CD4-positive, alpha-beta T cell treated with Interleukin-1 beta for 1 hour (primary cell): ENCODE data around the gene LRRC59.
"Not testable (repeated sequence)": the region's sequence is repeated elsewhere in the genome, so short reads cannot be mapped to it uniquely, and the experiment has no call there.

Experiments
- DNase-seq, 2 donors: peaks; one replicate each; pipeline ENCODE4 v3.0.0-alpha.2; 2020 to 2022

LRRC59 gene

GRCh38 chr17:50397111-50397918 lies at the start of gene LRRC59:
Gene LRRC59, minus strand, starts transcription at chr17:50397523. Its CDS starts 206 bp downstream, at chr17:50397317.
- peak; percentile 91 to 94 for DNase-seq

- DNase-seq: no peak
Measured at GRCh38 chr17:50445730-50446325, 48.5 kb upstream of the LRRC59 start.

GRCh38 chr17:50444841-50445715 lies 47.8 kb upstream of the LRRC59 start:
- no peak for DNase-seq

- no peak for DNase-seq
Measured at GRCh38 chr17:50443505-50443974, 46.2 kb upstream of the LRRC59 start.

DNA sequence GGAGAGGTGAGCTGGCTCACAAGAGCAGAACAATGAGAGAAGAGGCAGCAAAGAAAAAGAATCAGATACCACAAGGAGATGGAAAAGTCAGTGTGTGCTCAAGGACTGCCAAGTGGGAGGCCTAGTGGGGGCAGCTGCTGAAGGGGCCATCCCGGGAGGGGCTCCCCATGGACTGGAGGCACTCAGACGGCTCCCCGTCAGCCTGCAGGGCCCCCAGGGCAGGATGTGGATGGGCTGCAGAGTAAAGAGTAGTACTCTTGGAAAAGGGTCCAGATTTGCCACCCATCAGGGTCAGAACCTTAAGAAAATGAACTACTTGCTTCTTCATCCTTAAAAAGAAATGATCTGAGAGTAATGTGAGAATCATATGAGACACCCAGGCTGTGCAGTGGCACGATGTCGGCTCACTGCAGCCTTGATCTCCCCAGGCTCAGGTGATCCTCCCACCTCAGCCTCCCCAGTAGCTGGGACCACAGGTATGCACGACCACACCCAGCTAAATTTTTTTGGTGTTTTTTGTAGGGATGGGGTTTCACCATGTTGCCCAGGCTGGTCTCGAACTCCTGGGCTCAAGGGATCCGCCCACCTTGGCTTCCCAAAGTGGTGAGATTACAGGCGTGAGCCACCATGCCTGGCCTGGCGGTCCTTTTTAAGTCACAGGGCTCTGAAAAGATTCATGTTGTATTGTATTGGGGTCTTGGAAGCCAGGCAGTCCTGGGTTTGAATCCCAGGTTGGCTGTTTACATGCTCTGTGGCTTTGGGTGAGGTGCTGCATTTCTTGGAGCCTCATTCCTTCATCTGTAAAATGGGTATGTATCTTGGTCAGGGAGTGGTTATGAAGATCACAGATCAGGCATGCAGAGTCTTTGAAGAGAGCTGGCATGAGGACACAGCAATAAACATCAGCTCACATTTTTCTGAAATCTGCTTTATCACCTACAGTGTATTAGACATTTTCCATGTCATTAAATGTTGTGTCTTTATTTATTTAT lies 43.8 kb upstream of the LRRC59 start:
- no peak for DNase-seq

DNA sequence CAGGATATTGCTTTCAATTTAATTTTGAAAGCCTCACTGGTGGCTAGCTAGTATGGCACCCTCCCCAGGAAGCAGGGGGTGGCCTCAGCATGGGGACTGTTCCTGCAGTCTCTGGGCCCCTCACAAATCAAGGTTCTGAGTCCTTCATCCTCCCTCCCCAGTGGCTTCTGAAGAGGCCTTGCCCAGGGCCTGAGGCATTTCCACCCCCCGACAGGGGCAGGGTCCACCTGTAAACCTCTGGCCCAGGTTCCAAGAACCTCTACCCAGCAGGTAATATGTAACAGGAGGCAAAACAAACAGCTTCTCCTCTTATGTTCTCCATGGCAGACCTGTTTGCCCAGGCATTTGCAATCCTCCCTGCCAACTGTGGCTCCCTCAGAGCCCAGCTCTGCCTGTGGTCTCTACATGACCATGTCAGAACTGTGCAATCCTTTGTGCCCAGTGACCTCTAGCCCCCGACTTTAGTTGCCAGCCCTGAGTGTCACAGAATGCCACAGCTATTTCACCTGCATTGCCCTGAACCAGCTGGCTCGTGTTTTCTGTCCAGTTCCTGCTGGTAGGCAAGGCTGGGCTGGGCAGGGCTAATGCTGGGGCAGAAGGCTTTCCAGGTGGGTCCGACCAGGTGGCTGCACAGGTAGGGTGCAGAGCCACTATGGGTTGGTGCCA lies 43.0 kb upstream of the LRRC59 start:
- DNase-seq: no peak

GRCh38 chr17:50439008-50439407 lies 41.7 kb upstream of the LRRC59 start:
- no peak for DNase-seq

DNA sequence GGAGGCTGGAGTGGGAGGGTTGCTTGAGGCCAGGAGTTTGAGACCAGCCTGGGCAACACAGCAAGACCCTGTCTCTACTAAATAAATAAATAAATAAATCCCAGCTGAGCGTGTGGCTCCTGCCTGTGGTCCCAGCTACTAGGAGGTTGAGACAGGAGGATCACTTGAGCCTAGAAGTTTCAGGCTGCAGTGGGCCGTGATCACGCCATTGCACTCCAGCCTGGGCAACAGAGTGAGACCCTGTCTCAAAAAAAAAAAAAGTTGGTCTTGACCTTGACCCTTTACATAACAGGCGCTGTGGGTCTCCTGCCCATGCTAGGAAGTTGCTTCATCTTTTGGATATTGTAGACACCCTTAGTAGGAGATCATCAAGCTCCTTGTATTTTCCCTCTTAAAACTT lies 40.1 kb upstream of the LRRC59 start:
- no peak for DNase-seq

DNA sequence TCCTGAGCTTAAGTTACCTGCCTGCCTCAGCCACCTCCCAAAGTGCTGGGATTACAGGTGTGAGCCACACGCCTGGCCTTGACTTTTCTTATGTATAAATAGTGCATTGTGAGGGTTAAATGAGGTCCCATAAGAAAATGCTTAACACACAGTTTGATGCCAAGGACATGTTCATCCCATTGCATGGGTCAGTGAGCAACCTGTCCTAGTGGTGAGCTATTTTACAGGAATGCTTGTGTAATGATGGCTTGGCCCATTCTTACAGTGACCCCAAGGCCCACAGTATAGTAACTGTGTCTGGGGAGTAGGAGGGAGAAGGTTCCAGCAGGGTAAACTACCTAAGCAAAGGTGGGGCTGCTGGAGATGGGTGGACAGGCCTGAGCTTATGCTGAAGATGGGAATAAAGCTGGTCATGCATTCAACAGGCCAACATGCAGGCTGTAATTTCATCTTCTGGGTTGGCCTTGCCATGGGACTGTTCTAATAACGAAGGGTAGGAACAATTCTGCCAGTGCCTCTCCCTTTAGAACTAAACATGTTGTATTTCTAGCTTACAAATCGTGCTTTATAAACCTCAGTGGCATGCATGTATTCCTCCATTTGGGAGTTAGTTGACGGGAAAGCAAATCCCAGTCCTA lies 34.9 kb upstream of the LRRC59 start:
- DNase-seq: no peak

DNA sequence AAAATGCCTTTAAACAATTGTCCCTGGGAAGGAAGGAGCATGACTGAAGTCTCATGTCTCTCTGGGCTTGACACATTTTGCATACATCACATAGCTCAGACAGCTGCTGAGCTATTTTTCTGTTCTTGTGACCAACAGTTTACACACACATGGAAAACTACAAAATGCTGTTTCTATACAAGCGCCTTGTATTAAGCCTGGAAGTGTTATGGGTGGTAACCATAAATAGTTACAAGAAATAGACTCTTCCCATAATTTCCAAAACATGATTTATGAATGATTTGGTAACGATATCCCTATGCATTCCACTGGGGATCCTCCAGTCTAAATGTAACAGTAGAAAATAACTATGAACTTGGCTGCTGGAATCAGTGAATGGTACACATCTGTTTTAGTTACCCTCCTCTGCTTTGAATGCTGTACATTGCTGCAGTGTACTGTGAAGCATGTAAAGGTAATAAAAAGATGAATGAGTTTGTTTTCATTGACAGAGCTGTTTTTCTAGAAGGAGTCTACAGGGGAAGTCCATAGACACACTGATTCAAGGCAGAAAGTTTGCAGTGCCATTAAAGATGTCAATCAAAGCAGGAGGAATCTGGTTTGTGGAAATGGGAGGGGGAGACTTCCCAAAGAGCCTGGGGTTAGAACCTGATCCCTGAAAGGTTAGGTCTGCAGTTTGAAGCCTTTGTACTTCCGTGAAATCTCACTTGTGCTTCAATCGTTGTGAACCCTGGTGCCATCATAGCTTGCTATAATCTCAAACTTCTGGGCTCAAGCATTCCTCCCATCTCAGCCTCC lies 33.7 kb upstream of the LRRC59 start:
- no peak for DNase-seq

DNA sequence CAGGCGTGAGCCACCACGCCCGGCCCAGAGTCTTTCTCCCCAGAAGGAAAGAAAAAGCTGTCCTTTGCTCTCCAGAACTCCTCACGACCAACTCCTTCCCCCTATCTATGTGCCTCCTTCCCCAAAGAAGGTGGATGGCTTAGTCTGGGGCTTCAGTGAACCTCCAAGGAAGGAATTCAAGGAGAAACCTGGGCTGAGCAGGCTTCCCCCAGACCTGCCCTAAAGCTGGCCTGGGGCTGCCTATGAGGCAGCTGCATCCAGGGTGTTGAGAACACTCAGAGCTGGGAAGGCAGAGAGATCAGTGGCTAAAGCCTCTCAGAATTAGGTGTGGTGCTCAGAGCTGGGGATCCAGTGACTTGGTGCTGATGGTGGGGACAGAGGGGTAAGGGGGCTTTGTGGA lies 32.5 kb upstream of the LRRC59 start:
- DNase-seq: no peak

DNA sequence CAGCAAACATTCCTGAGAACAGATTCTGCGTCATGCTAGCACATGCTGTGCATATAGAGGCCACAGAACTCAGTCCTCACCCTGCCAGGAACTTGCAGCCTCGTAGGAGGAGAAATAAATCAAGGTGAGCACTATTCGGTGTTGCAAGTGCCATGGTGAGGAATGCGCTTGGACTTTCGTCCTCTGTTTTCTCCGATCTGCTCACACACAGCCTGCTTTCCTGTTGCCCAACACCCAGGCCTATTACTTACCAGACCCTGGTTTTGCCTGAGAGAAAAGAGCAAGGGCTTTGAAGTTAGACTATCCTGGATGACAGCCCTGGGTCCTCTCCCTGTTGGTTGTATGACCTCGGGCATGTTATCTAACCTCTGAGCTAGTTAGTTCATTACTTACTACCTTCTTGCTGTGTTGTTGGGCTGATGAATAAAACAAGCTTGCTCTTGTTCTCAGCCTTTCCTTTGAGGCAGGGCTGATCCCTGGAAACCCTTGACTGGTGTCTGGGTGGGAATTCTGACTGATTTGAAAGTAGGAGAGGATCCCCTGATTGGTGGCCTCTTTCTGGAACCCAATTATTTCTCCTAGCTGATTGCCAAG lies 31.6 kb upstream of the LRRC59 start:
- DNase-seq: no peak

DNA sequence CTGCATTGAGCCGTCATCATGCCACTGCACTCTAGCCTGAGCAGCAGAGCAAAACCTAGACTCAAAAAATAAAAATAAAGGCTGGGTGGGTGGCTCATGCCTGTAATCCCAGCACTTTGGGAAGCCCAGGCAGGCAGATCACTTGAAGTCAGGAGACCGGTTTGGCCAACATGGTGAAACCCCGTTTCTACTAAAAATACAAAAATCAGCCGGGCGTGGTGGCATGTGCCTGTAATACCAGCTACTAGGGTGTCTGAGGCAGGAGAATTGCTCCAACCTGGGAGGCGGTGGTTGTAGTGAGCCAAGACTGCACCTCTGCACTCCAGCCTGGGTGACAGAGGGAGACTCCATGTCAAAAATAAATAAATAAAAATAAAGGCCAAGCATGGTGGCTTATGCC lies 30.8 kb upstream of the LRRC59 start:
- not testable (repeated sequence) for DNase-seq

GRCh38 chr17:50426814-50427787 lies 29.8 kb upstream of the LRRC59 start:
- peak; percentile 6 to 19 for DNase-seq

GRCh38 chr17:50426472-50426782 lies 29.1 kb upstream of the LRRC59 start:
- DNase-seq: no peak

DNA sequence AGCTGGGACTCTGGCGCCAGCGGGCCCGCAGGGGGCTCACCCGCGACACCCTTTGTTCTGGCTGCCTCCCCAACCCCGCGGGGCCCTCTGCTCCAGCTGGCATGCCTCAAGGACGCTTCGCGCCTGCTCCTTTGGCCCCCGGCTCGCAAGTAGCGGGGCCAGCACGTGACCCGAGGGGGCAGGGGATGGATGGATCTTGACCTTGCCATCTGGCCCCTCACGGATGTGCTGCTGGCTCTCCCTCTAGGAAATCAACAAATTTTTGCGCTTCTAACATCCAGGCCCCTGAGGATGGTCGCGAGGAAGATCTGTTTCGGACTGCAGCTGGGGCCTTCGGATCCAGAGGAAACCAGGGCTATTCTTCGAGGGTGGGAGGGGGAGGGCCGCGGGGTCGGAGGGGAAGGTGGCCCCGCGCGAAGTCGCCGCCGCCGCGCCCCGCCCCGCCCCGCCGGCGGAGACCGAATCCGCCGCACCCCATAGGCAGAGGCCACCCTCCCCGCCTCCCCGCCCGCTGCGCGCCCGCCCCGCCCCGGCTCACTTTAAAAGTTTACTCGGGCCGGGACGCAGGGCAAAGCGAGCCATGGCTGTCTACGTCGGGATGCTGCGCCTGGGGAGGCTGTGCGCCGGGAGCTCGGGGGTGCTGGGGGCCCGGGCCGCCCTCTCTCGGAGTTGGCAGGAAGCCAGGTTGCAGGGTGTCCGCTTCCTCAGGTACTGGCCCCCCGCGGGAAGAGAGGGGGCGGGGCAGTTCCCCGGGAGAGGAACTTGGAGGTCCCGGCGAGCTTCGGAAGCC lies 28.6 kb upstream of the LRRC59 start, which contains the start of gene ACSF2:
Gene ACSF2, plus strand, starts transcription at position 537 of the 790 bp plus-strand sequence. Its CDS starts 44 bp downstream, at position 581.
- peak; percentile 67 to 75 for DNase-seq

DNA sequence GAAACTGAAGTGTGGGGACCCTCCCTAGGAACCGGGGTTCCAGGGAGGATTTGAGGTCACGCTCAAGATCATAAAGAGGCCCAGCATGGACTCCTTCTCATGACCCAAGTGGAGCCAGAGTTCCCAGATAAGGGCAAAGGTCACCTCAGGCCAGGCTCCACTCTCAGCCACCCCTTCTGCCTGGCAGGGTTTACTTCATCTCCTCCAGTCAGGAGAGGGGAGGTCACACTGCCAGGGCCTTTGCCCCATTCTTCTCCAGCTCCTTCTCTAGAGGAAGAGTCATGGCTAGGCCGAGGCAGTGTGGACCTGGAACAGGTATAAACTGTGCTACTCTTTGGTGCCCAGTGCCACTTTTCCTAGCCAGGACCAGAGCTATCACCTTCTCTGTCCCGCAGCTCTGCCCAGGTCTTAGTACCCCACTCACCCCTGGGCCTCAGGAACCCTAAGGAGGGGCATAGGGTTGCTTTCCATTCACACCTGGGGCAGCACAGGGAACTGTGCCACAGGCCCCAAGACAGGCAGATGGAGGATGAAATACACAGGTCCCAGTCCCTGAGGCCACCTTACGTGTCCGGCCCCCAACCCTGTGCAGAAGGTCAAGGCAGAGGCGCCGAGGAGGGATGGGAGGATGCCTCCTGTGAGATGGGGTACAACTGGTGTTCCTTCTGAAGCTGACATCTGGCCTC lies 27.8 kb upstream of the LRRC59 start:
- no peak for DNase-seq
